ES-I3 (cell line): ENCODE data around the gene NRXN3.

Experiments used
- H3K36me3 ChIP-seq: 2 replicates; pipeline ENCODE4 v1.6.1; 2013; ENCODE audit warnings: mild to moderate bottlenecking, low read length, control low read depth, moderate library complexity; ENCODE audit not compliant: insufficient read depth
- H3K4me1 ChIP-seq: 2 replicates; pipeline ENCODE4 v1.6.1; 2013; ENCODE audit warnings: mild to moderate bottlenecking, control low read depth, low read length; ENCODE audit not compliant: insufficient read depth
- H3K9ac ChIP-seq: 2 replicates; pipeline ENCODE4 v1.6.1; 2013; ENCODE audit warnings: low read depth, mild to moderate bottlenecking, low read length, moderate library complexity
- H3K9me3 ChIP-seq: 2 replicates; pipeline ENCODE4 v1.6.1; 2013; ENCODE audit warnings: mild to moderate bottlenecking, low read length, moderate library complexity; ENCODE audit not compliant: control insufficient read depth, insufficient read depth

Gene NRXN3

DNA sequence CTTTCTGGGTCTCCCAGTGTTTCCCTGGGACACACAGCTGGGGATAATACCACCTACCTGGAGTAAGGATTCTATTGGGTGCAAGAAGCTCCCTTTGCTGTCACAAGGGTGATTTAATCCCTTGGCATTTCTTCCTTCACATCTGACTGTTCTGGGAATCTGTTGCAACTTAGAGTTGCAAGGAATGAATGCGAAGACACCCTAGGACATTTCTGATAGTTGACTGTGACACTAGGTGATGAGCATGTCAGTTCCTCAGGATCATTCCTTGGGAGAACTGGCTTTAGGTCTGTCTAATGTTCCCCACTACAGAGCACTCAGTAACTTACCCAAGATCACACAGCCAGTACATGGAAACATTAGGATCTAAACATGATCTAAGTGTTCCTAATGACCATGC, 593.6 kb downstream of the NRXN3 start:
- no peak overlapping the region for H3K9ac ChIP-seq
- no peaks in the 10 kb centered on the region for H3K36me3 ChIP-seq
- peaks cover 25% of the 10 kb centered on the region for H3K4me1 ChIP-seq
- H3K9me3 ChIP-seq = no peaks in the 10 kb centered on the region

DNA sequence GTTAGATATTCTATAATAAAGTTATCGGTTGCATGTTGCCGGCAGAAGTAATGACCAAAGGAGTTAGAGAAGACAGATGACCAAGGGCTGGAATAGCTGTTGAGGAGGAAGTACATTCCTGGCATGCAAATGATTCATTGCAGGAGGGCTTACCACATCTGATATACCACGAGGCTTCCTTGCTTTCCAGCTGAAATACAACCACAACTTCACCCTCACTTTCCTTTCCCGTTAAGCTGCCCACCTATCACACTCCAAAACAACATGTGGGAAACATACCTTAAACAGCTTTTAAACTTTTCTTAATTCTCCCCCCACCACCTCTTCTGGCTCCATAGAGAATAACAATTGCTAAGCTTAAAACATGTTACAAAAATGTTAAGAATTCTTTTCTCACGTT, 594.1 kb downstream of the NRXN3 start:
- Histone ChIP-seq H3K9me3 (no peaks in the 10 kb centered on the region), H3K36me3 (no peaks in the 10 kb centered on the region), H3K4me1 (peaks cover 27% of the 10 kb centered on the region)

DNA sequence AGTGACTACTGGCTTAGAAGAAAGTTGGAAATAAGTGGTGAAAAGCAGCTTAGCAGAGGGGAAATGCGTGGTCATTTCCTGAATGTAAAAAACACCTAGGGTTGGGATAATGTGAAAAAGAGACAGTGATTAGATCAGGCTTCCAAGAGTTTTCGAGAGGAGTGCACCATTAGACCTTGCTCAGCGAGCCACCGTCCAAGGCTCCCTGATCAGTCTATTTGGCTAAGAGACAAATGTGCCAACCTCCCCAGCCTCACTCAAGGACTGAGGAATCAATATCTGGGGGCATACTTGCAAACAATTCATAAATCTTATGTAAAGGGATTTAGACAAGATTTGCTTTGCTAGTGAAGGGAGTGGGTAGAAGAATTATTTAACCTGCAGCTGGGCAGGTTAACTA, 594.5 kb downstream of the NRXN3 start:
- Histone ChIP-seq H3K4me1 (peaks cover 27% of the 10 kb centered on the region), H3K9me3 (no peaks in the 10 kb centered on the region), H3K36me3 (no peaks in the 10 kb centered on the region), H3K9ac (no peak overlapping the region)

More for the DNA sequence above, 594.1 kb downstream of the NRXN3 start:
- H3K9ac ChIP-seq = no peak overlapping the region

DNA sequence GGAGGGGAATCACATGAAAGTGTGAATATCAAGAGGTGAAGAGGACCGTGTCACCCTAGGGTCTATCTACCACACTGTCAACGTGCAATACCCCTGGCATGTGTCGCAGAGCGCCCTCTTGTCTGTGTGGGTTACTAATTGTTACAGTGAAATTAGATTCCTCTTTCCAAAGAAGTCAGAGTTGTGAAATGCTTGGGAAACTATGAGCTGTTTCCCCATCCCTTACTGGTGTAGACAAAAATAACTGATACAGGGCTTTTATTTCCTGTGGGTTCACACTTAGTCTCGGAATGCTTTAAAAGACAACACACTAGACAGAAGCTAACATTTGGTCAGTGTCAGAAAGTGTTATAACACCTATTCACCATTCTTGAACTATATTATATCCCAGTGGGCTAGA, 597.3 kb downstream of the NRXN3 start:
- peaks cover 27% of the 10 kb centered on the region for H3K4me1 ChIP-seq
- no peak overlapping the region for H3K9ac ChIP-seq
- no peaks in the 10 kb centered on the region for H3K9me3 ChIP-seq
- no peaks in the 10 kb centered on the region for H3K36me3 ChIP-seq

DNA sequence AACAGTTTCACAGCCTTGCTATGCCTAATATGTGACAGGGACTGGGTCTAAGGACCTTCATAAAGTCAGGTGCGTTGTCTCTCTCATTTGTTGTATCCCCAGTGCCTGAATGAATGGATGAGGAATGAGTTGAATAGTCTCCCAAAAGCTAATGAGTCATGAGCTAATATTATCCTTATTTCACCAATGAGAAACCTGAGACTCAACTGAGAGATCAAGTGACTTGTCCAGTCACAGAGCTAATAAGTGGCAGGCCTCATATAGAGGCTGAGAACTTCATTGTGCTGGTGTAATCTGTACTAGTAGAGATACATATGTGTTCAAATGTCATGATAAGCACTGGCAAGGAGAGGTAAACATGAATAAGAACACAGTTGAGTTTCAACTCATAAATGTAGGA, 612.4 kb downstream of the NRXN3 start:
- H3K9me3 ChIP-seq = no peaks in the 10 kb centered on the region
- no peaks in the 10 kb centered on the region for H3K4me1 ChIP-seq
- H3K36me3 ChIP-seq = no peaks in the 10 kb centered on the region
- H3K9ac ChIP-seq = no peak overlapping the region

DNA sequence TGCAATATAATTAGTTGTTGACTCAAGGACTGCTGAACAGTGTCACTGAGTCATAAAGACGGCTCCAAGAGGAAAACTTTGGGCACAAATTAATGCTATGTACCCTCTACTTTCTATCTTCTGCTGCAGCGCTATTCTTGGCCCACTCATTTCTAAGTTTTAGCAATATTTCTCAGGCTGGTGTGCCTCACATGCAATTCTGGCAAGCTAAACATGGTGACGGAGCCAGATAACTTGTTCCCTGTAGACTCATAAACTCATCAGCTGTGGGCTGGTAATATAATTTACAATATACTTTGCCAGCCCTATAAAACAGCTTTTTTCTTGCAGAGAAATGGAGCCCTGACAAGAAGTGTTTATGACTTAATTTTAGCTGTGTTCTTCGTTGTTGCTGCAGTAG, 615.1 kb downstream of the NRXN3 start:
- Histone ChIP-seq H3K4me1 (no peaks in the 10 kb centered on the region), H3K9ac (no peak overlapping the region), H3K9me3 (no peaks in the 10 kb centered on the region), H3K36me3 (no peaks in the 10 kb centered on the region)

DNA sequence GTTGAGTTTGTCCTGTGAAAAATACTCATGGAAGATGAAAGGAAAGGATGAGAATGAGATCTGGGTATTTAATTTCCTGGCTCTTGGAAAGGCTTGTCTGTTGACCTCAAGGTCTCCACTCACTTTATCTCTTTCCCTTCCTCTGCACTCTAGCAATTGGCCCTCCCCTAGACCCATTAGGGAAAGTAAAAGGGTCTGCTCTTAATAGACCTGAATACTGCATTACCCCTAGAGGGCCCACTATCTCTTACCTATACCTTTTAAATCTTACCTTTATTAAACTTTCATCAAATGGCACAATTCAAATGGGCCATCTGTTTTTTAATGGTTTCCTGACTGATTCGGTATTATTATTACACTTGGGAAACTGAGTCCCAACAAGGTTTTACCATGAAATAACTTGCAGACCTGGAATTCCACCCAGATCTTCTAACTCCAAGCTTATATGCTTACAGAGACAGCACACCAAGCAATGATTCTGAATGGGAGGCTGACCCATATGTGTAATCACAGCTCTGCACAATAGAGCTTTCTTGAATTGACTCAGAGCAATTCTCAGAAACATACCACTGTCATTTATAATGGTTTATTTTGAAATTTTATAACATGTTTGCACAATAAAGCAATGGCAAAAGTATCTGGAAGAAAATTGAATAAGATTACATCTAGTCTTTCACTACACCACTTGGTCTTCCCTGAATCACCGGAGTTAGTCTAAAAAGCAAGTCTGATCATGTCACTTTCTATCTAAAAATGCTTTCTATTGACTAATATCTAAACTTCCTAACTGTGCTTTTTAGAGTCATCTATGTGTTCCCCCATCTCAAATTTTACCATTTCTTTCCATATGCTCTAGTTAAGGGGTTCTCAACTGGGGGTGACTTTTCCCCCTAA, 618.5 kb downstream of the NRXN3 start:
- Histone ChIP-seq H3K4me1 (no peaks in the 10 kb centered on the region), H3K9ac (no peak overlapping the region), H3K36me3 (no peaks in the 10 kb centered on the region), H3K9me3 (no peaks in the 10 kb centered on the region)

DNA sequence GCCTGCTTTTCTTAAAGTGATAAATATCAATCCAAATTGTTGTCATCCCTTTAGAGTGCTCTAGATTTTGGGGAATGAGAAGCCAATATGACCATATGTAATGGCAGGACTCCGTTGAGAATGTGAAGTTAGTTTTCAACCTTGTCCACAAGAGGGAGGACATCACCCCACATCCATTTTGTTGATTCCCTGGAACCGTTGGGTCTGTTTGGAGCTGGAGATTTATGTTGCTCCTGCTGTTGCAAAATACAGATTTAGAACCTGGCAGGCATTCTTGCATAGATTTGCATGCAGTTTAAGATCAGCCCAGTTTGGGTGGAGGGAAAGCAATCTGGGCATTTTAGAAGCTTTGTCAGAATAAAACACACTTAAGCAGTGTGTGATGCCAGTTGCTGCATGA, 620.1 kb downstream of the NRXN3 start:
- no peak overlapping the region for H3K9ac ChIP-seq
- H3K4me1 ChIP-seq = no peaks in the 10 kb centered on the region
- no peaks in the 10 kb centered on the region for H3K9me3 ChIP-seq
- H3K36me3 ChIP-seq = no peaks in the 10 kb centered on the region

DNA sequence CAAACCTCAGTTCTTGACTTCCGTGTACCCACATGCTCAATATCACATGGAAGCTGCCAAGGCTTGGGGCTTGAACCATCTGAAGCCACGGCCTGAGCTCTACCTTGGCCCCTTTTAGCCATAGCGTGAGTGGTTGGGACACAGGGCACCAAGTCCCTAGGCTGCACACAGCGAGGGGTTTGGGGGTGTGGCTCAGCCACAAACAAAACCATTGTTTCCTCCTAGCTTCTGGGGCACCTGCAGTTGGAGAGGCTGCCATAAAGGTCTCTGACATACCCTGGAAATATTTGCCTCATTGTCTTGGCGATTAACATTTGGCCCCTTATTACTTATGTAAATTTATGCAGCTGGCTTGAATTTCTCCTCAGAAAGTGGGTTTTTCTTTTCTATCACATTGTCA, 628.6 kb downstream of the NRXN3 start:
- Histone ChIP-seq H3K9ac (no peak overlapping the region), H3K36me3 (no peaks in the 10 kb centered on the region), H3K4me1 (no peaks in the 10 kb centered on the region), H3K9me3 (no peaks in the 10 kb centered on the region; the same call in 1 of the 2 replicates)

DNA sequence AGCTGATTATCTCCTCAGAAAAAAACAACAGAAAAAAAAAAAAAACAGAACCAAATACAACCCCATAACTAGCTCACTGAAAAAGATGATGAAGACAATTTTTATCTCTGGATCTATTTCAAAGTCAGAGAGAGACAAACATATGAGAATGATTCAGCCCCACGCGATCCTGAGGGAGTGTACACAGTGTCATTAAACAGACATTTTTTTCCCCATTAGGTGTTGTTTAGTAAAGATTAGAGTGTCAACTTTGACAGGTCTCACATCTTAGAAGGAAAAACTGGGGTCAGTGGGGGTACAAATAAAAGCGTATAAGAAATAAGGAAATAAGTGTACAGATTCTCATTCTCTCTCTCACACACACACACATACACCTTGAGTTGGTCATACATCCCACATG, 635.4 kb downstream of the NRXN3 start:
- H3K9ac ChIP-seq = no peak overlapping the region
- H3K36me3 ChIP-seq = no peaks in the 10 kb centered on the region
- H3K9me3 ChIP-seq = no peaks in the 10 kb centered on the region
- H3K4me1 ChIP-seq = no peaks in the 10 kb centered on the region

DNA sequence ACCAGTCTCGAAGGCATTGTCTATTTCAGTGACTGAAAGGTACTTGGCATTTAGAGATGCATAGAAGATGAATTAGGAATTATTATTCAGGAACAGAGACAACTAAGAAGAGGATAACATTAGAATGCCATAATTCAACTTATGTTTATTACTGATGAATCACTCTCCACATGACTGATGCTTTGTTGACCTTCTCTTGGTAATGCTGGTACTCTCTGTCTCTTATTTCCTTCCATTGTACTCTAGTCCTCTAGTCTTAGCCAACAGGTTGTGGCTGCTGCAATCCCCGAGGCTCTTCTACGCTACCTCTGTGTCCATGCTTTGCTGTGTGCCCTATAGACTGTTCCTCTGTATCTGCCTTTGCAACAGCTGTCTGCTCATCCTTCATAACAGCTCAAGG, 652.9 kb downstream of the NRXN3 start:
- Histone ChIP-seq H3K9ac (no peak overlapping the region), H3K9me3 (no peaks in the 10 kb centered on the region), H3K4me1 (no peaks in the 10 kb centered on the region), H3K36me3 (no peaks in the 10 kb centered on the region)

DNA sequence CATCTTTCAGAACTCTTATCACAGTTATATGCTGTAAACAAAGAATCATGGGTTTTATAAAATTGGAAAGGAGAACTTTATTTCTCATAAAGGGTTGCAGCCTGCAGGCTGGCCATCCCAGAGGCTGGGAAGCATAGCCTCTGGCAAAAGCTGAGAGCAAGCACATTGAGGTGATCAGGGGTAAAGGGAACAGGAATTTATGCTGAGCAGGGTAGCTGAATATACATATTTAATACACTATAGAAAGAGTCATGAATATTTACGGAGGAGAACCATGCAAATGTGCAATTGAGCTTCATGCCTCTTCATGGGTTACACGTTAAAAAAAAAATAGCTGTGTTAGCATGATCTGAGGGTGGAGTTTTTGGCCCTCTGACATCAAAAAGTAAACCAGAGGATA, 653.3 kb downstream of the NRXN3 start:
- Histone ChIP-seq H3K4me1 (no peaks in the 10 kb centered on the region), H3K9me3 (no peaks in the 10 kb centered on the region), H3K36me3 (no peaks in the 10 kb centered on the region), H3K9ac (no peak overlapping the region)

DNA sequence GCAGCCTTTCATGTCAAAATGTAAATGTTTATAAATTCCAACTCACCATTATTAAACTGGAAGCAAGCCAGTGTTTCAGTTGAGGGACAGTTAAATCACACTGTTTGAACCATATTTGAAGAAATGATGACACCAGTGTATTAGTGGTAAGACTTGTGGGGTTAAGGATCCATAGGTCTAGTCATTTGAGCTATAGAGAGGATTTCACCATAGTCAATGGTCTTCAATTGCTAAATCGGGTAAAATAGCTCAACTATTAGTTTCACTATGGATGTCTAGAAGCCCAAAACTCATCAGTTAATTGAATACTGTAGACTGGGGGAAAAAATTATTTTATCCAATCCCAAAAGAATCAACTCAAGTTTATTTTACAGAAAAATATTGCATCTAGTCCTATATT, 659.1 kb downstream of the NRXN3 start:
- Histone ChIP-seq H3K9me3 (no peaks in the 10 kb centered on the region), H3K4me1 (no peaks in the 10 kb centered on the region), H3K9ac (no peak overlapping the region), H3K36me3 (no peaks in the 10 kb centered on the region)

DNA sequence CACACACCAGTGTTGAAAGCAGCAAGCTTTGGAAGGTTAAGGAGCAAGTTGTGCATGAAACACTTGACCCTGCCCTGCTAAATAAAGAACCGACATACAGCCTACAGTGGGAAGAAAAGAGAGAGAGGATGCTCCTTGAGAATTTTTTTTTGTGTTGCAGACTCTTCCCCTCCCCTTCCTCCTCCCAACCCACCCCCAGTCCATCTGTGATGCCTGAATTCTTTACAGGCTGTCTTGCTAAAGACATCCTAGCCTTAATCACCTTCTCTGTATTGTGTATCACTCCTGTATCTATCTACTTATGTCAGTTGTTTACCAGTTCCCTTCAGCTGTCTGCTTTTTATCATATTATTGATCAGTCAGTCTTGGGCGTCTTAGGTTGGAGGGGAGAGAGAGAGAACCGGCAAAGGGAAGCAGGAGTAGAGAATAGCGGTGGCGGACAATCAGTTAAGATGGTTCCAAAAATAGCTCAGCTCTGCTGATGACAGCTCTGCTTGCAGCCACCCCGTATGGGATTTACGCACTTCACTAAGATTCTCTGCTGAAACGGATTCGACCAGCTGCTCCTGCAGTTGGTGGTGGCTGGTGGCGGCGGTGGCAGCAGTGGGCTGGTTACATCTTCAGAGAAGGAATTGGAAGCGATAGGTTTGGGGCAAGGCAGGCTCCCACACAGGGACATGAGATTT, 664.7 kb downstream of the NRXN3 start:
- no peak overlapping the region for H3K9ac ChIP-seq
- no peaks in the 10 kb centered on the region for H3K36me3 ChIP-seq
- no peaks in the 10 kb centered on the region for H3K4me1 ChIP-seq
- no peaks in the 10 kb centered on the region for H3K9me3 ChIP-seq

DNA sequence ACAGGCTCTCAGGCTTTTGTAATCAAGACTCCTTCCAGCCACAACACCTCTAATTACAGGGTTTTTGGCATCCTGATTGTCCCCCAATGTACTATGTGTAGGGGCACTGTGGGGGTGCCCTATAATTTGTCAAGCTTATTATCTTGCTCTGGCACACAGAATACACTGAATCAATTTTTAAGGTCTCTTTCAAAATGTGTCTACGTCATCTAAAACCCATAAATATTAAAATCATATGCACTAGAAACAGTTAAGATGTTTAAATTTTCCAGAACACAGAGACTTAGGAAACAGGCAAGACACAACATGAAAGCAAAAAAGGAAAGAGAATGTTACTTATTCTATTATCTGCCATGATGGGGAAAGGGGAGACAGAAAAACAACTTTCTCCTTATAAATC, 665.7 kb downstream of the NRXN3 start:
- no peaks in the 10 kb centered on the region for H3K9me3 ChIP-seq
- no peaks in the 10 kb centered on the region for H3K4me1 ChIP-seq
- no peaks in the 10 kb centered on the region for H3K36me3 ChIP-seq
- H3K9ac ChIP-seq = no peak overlapping the region
